HG03469 (cell line): ENCODE results near the gene FGD6.
"Not testable (repeated sequence)": the region's sequence is repeated elsewhere in the genome, so short reads cannot be mapped to it uniquely, and the experiment has no call there.

Experiments used
- ATAC-seq: cut with Tn5 transposase; IDR thresholded peaks from one replicate; pipeline ENCODE4 v1.9.1; 2021; ENCODE audit warnings: mild to moderate bottlenecking, moderate library complexity, moderate number of reproducible peaks; ENCODE audit not compliant: unreplicated experiment

Gene FGD6

DNA sequence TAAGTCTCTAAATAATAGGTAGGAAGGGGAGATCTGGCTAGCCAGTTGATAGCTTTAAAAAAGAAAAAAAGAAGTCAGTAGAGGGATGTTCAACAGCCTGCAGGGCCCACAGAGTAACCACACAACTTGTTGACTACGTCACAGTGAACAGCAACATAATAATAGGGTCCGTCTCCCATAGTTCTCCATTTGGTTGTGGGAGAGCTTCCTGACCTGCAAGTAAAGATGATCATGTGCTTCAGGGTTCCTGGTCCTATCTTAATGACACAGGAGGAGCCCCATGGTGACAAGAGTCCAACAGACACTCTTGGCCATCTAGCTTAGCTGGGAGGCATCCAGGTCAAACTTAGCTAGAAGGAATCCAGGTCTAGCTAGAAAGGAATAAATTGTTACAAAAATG, 36.2 kb downstream of the FGD6 start:
- no peak for ATAC-seq

DNA sequence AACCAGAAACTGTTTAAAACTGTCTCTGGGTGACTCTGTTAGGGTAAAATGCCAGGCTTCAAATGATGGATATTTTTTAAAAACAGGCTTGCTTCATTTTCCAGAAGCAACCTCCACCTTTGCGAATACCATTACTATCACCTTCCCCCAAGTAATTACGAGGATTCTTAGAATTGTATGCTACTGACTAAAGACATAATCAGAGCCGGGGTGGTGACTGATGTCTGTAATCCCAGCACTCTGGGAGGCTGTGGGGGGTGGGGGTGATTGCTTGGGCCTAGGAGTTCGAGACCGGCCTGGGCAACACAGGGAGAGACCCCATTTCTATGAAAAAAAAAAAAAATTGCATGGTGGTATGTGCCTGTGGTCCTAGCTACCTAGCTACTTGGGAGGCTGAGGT, 38.3 kb downstream of the FGD6 start:
- ATAC-seq = no peak

DNA sequence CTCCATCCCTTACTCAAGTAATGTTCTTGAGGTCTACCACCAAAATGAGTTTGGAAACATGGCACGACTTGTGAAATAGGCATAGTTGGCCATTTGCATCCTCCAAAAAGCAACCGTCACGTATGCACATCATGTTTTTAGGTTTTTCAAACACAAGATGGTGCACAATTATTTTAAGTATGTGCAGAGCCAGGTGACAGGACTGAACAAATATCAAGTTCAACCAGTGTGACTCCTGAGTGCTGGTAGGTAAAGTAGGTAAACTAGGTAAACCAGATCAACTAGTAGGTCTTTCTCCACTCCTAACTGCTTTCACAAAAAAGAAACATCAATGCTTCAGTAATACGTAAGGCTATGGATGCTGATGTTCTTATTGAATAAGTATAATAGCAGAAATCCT, 39.1 kb downstream of the FGD6 start:
- ATAC-seq = no peak

DNA sequence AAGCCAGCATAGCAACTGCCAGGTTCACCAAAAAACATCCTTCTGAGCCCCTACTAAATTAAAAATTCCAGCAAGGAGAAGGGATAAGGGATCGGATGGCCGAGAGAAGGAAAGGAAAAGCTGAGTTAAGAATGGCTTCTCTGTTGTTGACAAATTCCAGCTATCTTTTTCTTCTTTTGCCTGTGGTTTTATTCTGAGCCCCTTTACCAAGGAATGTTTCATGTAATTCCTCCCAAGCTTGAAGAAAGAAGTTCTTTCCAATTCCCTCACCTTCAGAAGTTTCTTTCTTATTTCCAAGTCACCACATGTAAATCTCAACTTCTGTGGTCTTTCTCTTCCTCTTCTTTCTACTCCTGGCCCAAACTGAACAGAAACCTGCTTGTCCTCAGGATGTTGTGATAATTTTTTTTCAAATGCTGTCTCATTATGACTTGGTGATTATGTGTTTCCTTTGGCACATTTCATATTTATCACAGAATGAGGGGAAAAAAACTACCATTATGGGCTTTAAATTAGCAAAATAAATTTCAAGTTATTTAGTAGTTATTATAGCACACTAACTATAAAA, 40.0 kb downstream of the FGD6 start:
- no peak for ATAC-seq

DNA sequence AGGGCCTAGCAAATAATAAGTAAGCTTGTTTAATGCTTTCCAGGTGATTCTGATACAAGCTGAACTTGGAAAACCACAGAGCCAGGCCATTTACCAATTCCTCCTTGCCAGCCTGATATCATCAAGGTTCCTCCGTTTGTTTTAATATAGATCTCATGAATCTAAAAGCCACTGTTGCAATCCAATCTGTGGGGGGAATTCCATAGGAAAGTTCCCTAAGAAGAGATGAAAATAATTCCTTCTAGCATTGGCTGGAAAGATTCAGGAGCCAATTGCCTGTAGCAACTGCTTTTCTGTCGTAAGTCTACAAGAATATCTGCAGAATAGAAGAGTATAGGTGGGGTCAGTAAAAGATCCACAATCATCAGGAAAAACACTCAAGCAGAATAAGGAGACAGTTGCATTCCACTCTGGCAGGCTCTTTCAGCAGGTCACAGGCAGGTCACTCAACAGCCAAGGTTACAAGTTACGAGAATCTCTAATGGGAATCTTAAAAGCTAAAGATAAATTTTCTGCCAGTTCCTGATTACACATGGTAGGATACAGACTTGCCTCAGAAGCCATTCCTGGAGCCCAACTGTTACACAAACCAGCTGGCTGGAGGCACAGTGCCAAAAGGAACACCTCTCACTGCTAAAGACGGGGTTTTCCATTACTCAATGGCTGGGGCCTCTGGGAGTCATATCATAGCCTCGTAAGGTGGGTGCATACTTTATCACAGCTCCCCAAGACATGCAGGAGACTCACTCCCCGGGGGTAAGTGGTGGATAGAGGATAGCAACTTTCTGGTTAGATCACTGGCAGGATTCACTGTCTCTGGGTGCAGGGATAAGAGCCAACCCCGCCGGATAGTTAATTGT, 43.6 kb downstream of the FGD6 start:
- no peak for ATAC-seq

DNA sequence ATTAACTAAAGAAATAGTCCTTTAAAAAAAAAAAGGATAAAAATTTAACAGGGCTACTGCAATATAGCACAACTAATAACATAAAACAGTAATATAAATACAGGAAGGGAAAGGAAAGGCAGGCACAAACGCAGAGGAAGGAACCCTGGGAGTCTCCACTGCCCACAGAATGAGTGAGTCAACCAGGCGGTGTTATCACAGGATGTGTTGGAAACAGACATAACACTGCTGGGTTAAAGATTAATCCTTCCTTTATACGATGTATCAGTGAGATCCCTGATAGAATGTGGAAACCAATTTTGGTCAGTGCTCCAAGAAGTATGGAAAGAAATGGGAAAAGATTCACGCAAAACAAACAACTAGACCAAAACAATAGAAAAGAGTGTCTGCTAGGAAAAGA, 47.9 kb downstream of the FGD6 start:
- no peak for ATAC-seq

DNA sequence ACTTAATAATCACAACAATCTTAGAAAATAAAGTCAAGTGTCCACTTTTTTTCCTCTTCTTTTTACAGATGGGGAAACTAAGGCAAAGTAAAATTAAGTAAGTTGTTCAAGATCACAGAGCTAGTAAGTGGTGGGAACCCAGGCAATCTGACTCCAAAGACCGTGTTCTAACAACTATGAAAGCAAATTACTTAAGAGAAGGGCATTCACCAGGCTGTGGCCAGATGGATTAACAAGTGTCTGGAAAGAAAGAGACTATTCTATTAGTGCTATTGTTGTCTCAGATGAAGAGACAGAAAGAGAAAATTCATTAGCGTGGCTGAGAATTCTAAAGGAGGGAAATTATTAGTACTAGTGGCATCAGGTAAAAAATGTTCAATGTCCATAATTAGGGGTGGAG, 48.5 kb downstream of the FGD6 start:
- no peak for ATAC-seq

DNA sequence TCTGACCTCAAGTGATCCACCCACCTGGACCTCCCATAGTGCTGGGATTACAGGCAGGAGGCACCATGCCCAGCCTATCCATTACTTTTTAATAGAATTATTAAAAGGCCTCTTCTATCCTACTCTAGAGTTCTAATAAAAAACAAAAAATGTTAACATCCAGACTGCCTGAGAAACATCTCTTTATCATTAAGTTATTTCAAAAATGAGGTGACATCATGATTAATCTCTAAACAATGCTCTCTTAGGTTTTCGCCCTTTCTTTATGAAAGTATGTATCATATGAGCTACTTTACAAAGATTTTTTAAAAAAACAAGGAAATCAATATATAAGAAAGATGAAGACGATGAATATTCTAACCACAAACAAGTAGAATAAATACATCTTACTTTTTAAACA, 52.6 kb downstream of the FGD6 start:
- no peak for ATAC-seq

DNA sequence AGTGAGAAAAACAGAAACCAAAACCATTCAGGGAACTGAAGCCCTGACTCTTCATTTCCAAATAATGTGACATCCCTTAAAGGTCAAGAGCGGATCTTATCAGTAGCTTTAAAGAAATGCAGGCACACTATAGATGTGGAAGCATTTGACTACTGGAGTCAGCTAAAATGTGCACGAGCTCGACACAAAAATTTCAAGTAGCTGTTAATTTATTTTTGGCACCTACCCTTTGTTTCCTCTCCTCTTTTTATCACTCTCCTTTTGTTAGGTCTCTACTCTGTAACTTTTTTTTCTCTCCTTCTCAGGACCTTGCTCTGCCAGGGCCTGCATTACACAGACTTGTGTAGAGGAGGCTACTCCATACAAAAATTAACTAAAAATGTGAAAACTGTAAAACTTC, 58.3 kb downstream of the FGD6 start:
- no peak for ATAC-seq

DNA sequence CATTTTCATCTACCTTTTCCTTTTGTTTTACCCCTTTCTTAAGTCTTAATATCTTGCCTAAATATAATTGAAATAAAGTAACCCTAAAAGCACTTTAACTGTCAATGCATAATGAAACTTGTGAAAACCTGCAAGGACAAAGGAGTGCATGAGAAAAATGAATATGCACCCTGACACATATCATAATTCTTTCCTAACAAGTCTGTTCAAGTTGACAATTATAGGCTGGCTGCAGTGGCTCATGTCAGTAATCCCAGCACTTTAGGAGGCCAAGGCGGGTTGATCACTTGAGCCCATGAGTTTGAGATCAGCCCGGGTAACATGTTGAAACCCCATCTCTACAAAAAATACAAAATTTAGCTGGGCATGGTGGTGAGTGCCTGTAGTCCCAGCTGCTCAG, 65.4 kb downstream of the FGD6 start:
- ATAC-seq = no peak

DNA sequence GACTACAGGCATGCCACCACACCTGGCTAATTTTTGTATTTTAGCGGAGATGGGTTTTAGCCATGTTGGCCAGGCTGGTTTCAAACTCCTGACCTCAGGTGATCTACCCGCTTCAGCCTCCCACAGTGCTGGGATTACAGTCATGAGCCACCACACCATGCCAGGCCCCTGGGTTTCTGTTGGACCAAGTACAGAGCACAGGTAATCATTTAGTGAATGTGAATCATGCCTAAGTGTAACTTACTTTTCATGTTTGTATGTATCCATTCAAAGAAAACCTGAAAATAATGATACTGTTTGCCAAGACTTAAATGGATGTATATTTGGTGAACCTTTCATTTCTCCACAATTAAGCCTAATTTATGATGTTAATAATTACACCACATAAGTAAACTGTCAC, 65.9 kb downstream of the FGD6 start:
- no peak for ATAC-seq

DNA sequence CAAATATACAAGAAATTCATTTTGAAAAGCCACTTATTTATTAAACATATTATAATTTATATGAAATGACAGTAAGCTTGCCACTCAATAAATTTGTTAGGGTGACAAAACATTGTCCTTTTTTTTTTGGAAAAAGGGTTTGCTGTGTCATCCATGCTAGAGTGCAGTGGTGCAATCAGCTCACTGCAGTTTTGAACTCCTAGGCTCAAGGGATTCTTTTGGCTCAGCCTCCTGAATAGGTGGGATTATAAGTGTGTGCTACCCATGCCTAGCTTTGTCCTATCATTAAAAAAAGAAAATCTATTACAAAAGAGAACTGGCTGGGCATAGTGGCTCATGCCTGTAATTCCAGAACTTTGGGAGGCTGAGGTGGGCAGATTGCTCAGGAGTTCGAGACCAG, 66.8 kb downstream of the FGD6 start:
- ATAC-seq = no peak

DNA sequence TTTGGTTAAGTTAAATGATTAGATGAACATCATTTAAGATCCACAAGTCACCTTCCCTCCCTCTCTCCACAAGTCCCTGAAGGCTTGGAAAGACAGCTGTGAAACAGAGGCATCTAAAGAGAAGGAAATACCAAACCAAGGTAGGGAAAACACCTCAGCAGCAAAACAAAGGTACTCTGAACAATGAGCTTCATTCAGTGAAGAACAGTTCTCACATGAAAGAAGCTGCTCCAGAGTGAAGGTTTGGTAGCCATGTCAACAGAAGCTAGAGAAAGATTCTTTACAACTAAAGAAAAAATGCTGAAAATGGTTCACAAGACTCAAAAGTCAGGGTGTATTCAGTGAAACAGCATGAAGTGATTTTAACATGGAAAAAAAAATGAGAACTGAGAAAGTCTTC, 69.4 kb downstream of the FGD6 start:
- ATAC-seq = no peak

DNA sequence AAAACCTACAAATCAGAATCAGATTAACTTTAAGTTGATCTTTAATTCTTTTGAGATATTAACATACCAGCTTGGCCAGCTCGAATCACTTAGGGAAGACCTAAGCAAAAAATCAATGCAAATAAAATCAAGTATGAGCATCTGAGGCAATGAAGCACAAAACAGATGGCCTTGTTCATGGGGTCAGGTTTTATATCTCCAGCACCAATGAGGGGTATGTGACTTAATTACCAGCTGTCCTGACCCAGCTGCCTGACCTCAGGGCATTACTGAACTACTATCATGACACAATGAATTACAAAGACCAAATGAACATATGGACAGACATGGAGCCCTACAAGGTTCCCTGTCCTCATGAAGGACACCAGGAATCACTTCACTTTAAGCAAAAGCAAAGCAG, 70.5 kb downstream of the FGD6 start:
- no peak for ATAC-seq

DNA sequence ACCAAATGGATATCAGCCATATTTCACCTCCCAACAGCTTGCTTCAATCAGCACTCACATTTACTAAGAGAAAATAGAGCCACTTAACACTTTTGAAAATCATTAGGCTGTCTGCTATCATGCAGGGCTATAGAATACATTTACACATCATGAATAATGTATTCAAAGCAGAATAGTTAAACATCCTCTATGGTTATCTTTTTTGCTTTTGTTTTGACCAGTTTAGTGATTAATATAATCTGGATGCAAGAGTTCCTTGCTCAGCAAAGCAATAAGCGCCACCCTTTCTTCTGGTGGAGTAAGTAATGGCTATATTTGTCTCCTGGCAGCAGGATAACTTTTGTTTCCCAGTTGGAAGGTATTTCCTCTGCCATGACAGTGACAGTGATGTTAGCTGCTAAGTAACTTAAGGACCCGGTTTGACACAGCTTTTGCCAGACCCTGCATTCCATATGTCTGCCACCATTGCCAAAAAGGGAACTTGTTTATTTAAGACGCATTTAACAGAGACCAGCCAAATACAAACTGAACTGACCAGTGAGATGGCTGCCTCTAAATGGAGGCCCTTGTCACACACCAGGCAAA, 73.6 kb downstream of the FGD6 start:
- ATAC-seq = no peak

DNA sequence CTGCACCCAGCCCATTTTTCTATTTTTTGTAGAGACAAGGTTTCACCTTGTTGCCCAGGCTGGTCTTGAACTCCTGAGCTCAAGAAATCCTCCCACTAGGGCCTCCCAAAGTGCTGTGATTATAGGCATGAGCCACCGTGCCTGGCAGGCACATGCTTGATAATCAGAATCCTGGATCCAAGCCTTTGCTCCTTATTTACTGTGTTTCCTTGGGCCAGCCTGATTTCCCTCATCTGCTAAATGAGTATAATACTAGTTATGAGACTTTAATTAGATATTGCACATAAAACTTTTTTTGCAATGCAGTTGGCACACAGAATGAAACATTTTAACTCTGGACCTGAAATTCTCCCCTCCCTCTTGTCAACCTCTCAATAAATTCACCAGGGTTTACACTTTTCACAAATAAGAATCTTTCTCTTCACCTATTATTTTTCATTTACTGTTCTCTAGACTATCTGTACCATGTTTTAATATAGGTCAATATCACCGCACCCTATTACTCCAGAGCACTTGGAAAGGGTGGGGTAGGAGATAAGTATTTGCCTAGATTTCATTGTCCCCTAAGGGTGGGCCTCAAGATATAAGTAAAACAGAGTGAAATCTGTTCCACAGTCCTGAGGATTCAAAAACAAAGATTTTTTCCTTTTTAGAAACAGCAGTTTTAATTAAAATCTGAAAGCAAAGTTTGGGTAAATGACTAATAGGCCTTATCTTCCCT, 74.7 kb downstream of the FGD6 start:
- ATAC-seq = no peak

DNA sequence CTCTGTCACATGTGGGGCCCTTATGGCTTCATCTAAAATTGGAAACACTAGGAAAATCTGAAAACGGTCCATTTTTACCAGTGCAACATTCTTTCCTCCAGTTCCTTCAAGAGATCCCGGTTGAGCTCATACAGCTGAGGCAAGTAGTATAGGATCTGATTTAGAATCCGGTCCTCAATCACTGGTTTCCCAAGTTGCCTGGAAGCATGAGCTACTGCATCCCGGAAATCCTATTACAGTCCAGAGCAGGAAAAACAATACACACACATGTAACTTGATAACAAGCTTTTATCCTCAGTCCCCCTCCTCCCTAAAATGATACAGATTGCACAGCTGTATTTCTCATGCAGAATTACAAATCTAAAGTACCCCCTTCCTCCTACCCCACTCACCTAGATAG, 76.0 kb downstream of the FGD6 start:
- ATAC-seq = no peak

DNA sequence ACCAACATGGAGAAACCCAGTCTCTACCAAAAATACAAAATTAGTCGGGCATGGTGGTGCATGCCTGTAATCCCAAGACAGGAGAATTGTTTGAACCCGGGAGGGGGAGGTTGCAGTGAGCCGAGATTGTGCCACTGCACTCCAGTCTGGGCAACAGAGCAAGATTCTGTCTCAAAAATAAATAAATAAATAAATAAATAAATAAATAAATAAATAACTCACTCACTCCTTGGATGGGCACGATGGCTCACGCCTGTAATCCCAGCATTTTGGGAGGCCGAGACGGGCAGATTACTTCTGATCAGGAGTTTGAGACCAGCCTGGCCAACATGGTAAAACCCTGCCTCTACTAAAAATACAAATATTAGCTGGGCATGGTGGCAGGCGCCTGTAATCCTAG, 79.2 kb downstream of the FGD6 start:
- not testable (repeated sequence) for ATAC-seq

DNA sequence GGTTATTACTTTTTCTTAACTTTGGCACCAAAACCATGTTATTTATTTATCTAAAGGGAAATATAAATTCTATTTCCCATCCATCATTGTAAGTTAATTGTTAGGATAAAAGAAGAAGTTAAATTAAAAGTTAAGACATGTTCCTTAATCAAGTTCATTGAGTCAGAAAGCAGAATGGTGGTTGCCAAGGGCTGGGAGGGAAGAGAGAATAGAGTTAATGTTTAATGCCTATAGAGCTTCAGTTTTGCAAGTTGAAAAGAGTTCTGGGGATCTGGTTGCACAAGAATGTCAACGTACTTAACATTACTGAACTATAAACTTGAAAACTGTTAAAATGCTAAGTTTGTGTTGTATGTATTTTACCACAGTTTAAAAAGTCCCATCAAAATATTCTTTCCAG, 80.7 kb downstream of the FGD6 start:
- no peak for ATAC-seq

DNA sequence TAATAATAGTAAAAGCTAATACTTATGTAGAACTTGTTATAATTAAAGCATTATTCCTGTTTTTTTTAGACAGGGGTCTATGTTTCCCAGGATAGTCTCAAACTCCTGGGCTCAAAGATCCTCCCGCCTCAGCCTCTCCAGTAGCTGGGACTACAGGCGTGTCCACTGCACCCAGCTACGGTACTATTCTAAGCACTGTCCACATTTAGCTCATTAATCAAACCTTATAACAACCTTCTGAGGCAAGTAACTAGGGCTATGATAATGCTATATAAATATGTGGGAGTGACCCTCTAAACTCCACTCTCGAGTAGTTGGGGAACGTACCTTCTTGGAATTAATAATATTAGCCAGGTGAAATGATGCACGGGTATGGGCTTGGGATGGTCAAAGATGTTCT, 83.2 kb downstream of the FGD6 start:
- ATAC-seq = no peak

DNA sequence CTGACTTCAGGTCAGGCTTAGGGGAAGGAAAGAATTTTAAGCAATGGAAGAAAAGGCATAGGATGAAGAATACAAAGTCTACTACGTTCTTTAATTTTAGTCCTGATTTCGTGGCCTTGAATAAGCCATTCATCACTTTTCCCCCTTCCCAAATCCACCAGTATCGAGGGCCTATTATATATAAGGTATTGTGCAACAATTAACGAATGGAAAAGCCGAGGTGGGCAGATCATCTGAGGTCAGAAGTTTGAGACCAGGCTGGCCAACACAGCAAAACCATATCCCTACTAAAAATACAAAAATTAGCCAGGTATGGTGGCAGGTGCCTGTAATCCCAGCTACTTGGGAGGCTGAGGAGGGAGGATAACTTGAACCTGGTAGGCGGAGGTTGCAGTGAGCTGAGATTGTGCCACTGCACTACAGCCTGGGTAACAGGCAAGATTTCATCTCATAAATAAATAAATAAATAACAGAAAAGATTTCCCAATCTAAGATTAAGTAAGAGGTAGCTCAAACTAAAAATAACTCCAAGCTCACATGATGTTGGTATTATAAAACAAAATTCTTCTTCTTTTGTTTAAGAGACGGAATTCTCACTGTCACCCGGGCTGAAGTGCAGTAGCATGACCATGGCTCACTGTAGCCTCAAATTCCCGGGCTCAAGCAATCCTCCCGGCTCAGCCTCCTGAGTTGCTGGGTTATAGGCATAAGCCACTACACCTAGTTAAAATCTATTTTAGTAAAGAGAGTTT, 85.5 kb downstream of the FGD6 start:
- ATAC-seq = no peak
